ENCODE data around the gene SNRPD1. TPM values are rescaled to one million over a fixed set of nuclear protein-coding genes. Genes with fewer than 3 reads are reported as not detected.
"Not testable (repeated sequence)": the region's sequence is repeated elsewhere in the genome, so short reads cannot be mapped to it uniquely, and the experiment has no call there.

The SNRPD1 gene
- total RNA-seq, 1 donor: 6.5 TPM

GRCh38 chr18:21604671-21605070 is 7.4 kb upstream of the SNRPD1 start:
- peaks cover 9% of the 10 kb centered on the region for H3K79me2 ChIP-seq (ENCODE audit: insufficient read depth, low read length)
- no peak for DNase-seq (ENCODE audit: insufficient read length, low spot score, missing footprints)
- no peaks in the 10 kb centered on the region for H3K9me3 ChIP-seq (ENCODE audit: low read depth, low read length)
- TF ChIP-seq CTCF (IDR thresholded peaks at IDR 0.05; ENCODE audit: extremely low read depth, low read depth, low read length): no peak
- H3K36me3 ChIP-seq (ENCODE audit: insufficient read depth, low read length): no peaks in the 10 kb centered on the region
- no peak overlapping the region for H3K27ac ChIP-seq (ENCODE audit: low read depth, low read length)
- H3K4me1 ChIP-seq (ENCODE audit: insufficient read depth, low read length): peaks cover 4% of the 10 kb centered on the region
- H3K4me2 ChIP-seq (ENCODE audit: insufficient read depth, low read length): peak overlapping the region; percentile 52
- peak overlapping the region; percentile 11 for H2AFZ ChIP-seq (ENCODE audit: low read length)
- no peaks in the 10 kb centered on the region for H4K20me1 ChIP-seq (ENCODE audit: insufficient read depth, low read length)
- no peak overlapping the region for H3K4me3 ChIP-seq (ENCODE audit: insufficient read depth, low read length)
- no peaks in the 10 kb centered on the region for H3K27me3 ChIP-seq (ENCODE audit: insufficient read depth, low read length)

- peak overlapping the region; percentile 11 for H2AFZ ChIP-seq (ENCODE audit: low read length)
- peaks cover 3% of the 10 kb centered on the region for H3K79me2 ChIP-seq (ENCODE audit: insufficient read depth, low read length)
- no peak overlapping the region for H3K4me3 ChIP-seq (ENCODE audit: insufficient read depth, low read length)
- DNase-seq (ENCODE audit: insufficient read length, low spot score, missing footprints): no peak
- H3K9me3 ChIP-seq (ENCODE audit: low read depth, low read length): no peaks in the 10 kb centered on the region
- H3K27ac ChIP-seq (ENCODE audit: low read depth, low read length): no peak overlapping the region
- H4K20me1 ChIP-seq (ENCODE audit: insufficient read depth, low read length): no peaks in the 10 kb centered on the region
- TF ChIP-seq CTCF (IDR thresholded peaks at IDR 0.05; ENCODE audit: extremely low read depth, low read depth, low read length): no peak
- H3K4me1 ChIP-seq (ENCODE audit: insufficient read depth, low read length): peaks cover 4% of the 10 kb centered on the region
- H3K27me3 ChIP-seq (ENCODE audit: insufficient read depth, low read length): no peaks in the 10 kb centered on the region
- H3K4me2 ChIP-seq (ENCODE audit: insufficient read depth, low read length): peak overlapping the region; percentile 52
- H3K36me3 ChIP-seq (ENCODE audit: insufficient read depth, low read length): no peaks in the 10 kb centered on the region
These were observed 6.9 kb upstream of the SNRPD1 start for GRCh38 chr18:21605213-21605612.

- H3K27me3 ChIP-seq (ENCODE audit: insufficient read depth, low read length); H3K9me3 ChIP-seq (ENCODE audit: low read depth, low read length); H4K20me1 ChIP-seq (ENCODE audit: insufficient read depth, low read length); DNase-seq (ENCODE audit: insufficient read length, low spot score, missing footprints); H3K36me3 ChIP-seq (ENCODE audit: insufficient read depth, low read length): not testable (repeated sequence)
- Histone ChIP-seq H3K4me2 (ENCODE audit: insufficient read depth, low read length) (peak overlapping the region; percentile 85), H2AFZ (ENCODE audit: low read length) (peak overlapping the region; percentile 98), H3K4me3 (ENCODE audit: insufficient read depth, low read length) (peak overlapping the region; percentile 93), H3K4me1 (ENCODE audit: insufficient read depth, low read length) (peaks cover 11% of the 10 kb centered on the region), H3K27ac (ENCODE audit: low read depth, low read length) (peak overlapping the region; percentile 87), H3K79me2 (ENCODE audit: insufficient read depth, low read length) (peaks cover 44% of the 10 kb centered on the region)
These were observed 551 bp upstream of the SNRPD1 start for GRCh38 chr18:21611401-21612124.

- H3K27ac ChIP-seq (ENCODE audit: low read depth, low read length); H3K9me3 ChIP-seq (ENCODE audit: low read depth, low read length); H2AFZ ChIP-seq (ENCODE audit: low read length); H3K4me2 ChIP-seq (ENCODE audit: insufficient read depth, low read length); DNase-seq (ENCODE audit: insufficient read length, low spot score, missing footprints); H3K4me1 ChIP-seq (ENCODE audit: insufficient read depth, low read length); H3K27me3 ChIP-seq (ENCODE audit: insufficient read depth, low read length); H3K4me3 ChIP-seq (ENCODE audit: insufficient read depth, low read length): not testable (repeated sequence)
- Histone ChIP-seq H3K79me2 (ENCODE audit: insufficient read depth, low read length) (peaks cover 84% of the 10 kb centered on the region), H3K36me3 (ENCODE audit: insufficient read depth, low read length) (peaks cover 36% of the 10 kb centered on the region), H4K20me1 (ENCODE audit: insufficient read depth, low read length) (peaks cover 16% of the 10 kb centered on the region)
These were observed 9.5 kb downstream of the SNRPD1 start for GRCh38 chr18:21621640-21622039.

GRCh38 chr18:21629089-21629832 is 17.1 kb downstream of the SNRPD1 start:
- DNase-seq (ENCODE audit: insufficient read length, low spot score, missing footprints): no peak
- Histone ChIP-seq H3K4me3 (ENCODE audit: insufficient read depth, low read length) (no peak overlapping the region), H3K9me3 (ENCODE audit: low read depth, low read length) (no peaks in the 10 kb centered on the region), H3K4me2 (ENCODE audit: insufficient read depth, low read length) (no peak overlapping the region), H3K36me3 (ENCODE audit: insufficient read depth, low read length) (peaks cover 50% of the 10 kb centered on the region), H3K4me1 (ENCODE audit: insufficient read depth, low read length) (no peaks in the 10 kb centered on the region), H4K20me1 (ENCODE audit: insufficient read depth, low read length) (no peaks in the 10 kb centered on the region), H3K79me2 (ENCODE audit: insufficient read depth, low read length) (peaks cover 22% of the 10 kb centered on the region), H3K27me3 (ENCODE audit: insufficient read depth, low read length) (no peaks in the 10 kb centered on the region), H3K27ac (ENCODE audit: low read depth, low read length) (no peak overlapping the region), H2AFZ (ENCODE audit: low read length) (no peak overlapping the region)
- TF ChIP-seq CTCF (IDR thresholded peaks at IDR 0.05; ENCODE audit: extremely low read depth, low read depth, low read length): no peak
